Measurements from ENCODE around the gene CDC42BPA.

Gene CDC42BPA

GRCh38 chr1:227071895-227072587 lies 246.3 kb downstream of the CDC42BPA start:
- H3K27me3 Mint-ChIP-seq: peaks cover 14% of the 10 kb centered on the region
- H3K9me3 Mint-ChIP-seq: no peaks in the 10 kb centered on the region
- H3K27ac Mint-ChIP-seq: no peak overlapping the region
- no peak overlapping the region for H3K4me3 Mint-ChIP-seq
- H3K36me3 Mint-ChIP-seq: no peaks in the 10 kb centered on the region
- no peaks in the 10 kb centered on the region for H3K4me1 Mint-ChIP-seq
- no peak for ATAC-seq

GRCh38 chr1:227070638-227071285 lies 247.5 kb downstream of the CDC42BPA start:
- no peaks in the 10 kb centered on the region for H3K4me1 Mint-ChIP-seq
- H3K36me3 Mint-ChIP-seq: no peaks in the 10 kb centered on the region
- peaks cover 2% of the 10 kb centered on the region for H3K27me3 Mint-ChIP-seq
- H3K9me3 Mint-ChIP-seq: no peaks in the 10 kb centered on the region
- H3K27ac Mint-ChIP-seq: no peak overlapping the region
- no peak for ATAC-seq
- H3K4me3 Mint-ChIP-seq: no peak overlapping the region

- H3K4me1 Mint-ChIP-seq: no peaks in the 10 kb centered on the region
- no peaks in the 10 kb centered on the region for H3K27me3 Mint-ChIP-seq
- H3K9me3 Mint-ChIP-seq: no peaks in the 10 kb centered on the region
- no peak overlapping the region for H3K4me3 Mint-ChIP-seq
- no peak for ATAC-seq
- no peaks in the 10 kb centered on the region for H3K36me3 Mint-ChIP-seq
- no peak overlapping the region for H3K27ac Mint-ChIP-seq
These were observed 248.8 kb downstream of the CDC42BPA start for GRCh38 chr1:227069490-227069889.

GRCh38 chr1:227068883-227069282 lies 249.4 kb downstream of the CDC42BPA start:
- H3K9me3 Mint-ChIP-seq: no peaks in the 10 kb centered on the region
- H3K27me3 Mint-ChIP-seq: no peaks in the 10 kb centered on the region
- no peak overlapping the region for H3K4me3 Mint-ChIP-seq
- no peak overlapping the region for H3K27ac Mint-ChIP-seq
- no peaks in the 10 kb centered on the region for H3K36me3 Mint-ChIP-seq
- no peak for ATAC-seq
- H3K4me1 Mint-ChIP-seq: no peaks in the 10 kb centered on the region

GRCh38 chr1:227066999-227067398 lies 251.3 kb downstream of the CDC42BPA start:
- H3K9me3 Mint-ChIP-seq: no peaks in the 10 kb centered on the region

GRCh38 chr1:227065311-227065710 lies 253.0 kb downstream of the CDC42BPA start:
- no peak for ATAC-seq
- Mint-ChIP-seq H3K4me1 (no peaks in the 10 kb centered on the region), H3K9me3 (peaks cover 2% of the 10 kb centered on the region), H3K4me3 (no peak overlapping the region), H3K27me3 (peaks cover 21% of the 10 kb centered on the region), H3K27ac (no peak overlapping the region), H3K36me3 (no peaks in the 10 kb centered on the region)

More at GRCh38 chr1:227066999-227067398, 251.3 kb downstream of the CDC42BPA start:
- Mint-ChIP-seq H3K36me3 (no peaks in the 10 kb centered on the region), H3K27ac (no peak overlapping the region), H3K4me3 (no peak overlapping the region), H3K27me3 (peaks cover 4% of the 10 kb centered on the region), H3K4me1 (no peaks in the 10 kb centered on the region)
- no peak for ATAC-seq

- Mint-ChIP-seq H3K36me3 (no peaks in the 10 kb centered on the region), H3K4me3 (no peak overlapping the region), H3K27me3 (peaks cover 21% of the 10 kb centered on the region), H3K4me1 (no peaks in the 10 kb centered on the region), H3K27ac (no peak overlapping the region), H3K9me3 (peaks cover 7% of the 10 kb centered on the region)
- ATAC-seq: no peak
These were observed 256.0 kb downstream of the CDC42BPA start for GRCh38 chr1:227062306-227062705.

- Mint-ChIP-seq H3K36me3 (no peaks in the 10 kb centered on the region), H3K27ac (no peak overlapping the region), H3K4me1 (no peaks in the 10 kb centered on the region), H3K27me3 (peaks cover 21% of the 10 kb centered on the region), H3K9me3 (peaks cover 7% of the 10 kb centered on the region), H3K4me3 (no peak overlapping the region)
- ATAC-seq: no peak
These were observed 259.2 kb downstream of the CDC42BPA start for GRCh38 chr1:227059076-227059475.

GRCh38 chr1:227058321-227058751 lies 260.0 kb downstream of the CDC42BPA start:
- H3K27me3 Mint-ChIP-seq: peaks cover 21% of the 10 kb centered on the region
- H3K4me3 Mint-ChIP-seq: no peak overlapping the region
- peaks cover 7% of the 10 kb centered on the region for H3K9me3 Mint-ChIP-seq
- H3K4me1 Mint-ChIP-seq: no peaks in the 10 kb centered on the region
- no peak for ATAC-seq
- no peaks in the 10 kb centered on the region for H3K36me3 Mint-ChIP-seq
- H3K27ac Mint-ChIP-seq: no peak overlapping the region

GRCh38 chr1:227049253-227049652 lies 269.0 kb downstream of the CDC42BPA start:
- H3K27me3 Mint-ChIP-seq: peaks cover 53% of the 10 kb centered on the region
- peaks cover 5% of the 10 kb centered on the region for H3K4me1 Mint-ChIP-seq
- no peak for ATAC-seq
- H3K4me3 Mint-ChIP-seq: no peak overlapping the region
- H3K36me3 Mint-ChIP-seq: no peaks in the 10 kb centered on the region
- no peak overlapping the region for H3K27ac Mint-ChIP-seq
- peaks cover 5% of the 10 kb centered on the region for H3K9me3 Mint-ChIP-seq

- Mint-ChIP-seq H3K36me3 (no peaks in the 10 kb centered on the region), H3K4me3 (no peak overlapping the region)
- ATAC-seq: no peak
These were observed 274.5 kb downstream of the CDC42BPA start for GRCh38 chr1:227043755-227044154.

GRCh38 chr1:227042292-227042691 lies 276.0 kb downstream of the CDC42BPA start:
- Mint-ChIP-seq H3K27me3 (peaks cover 39% of the 10 kb centered on the region), H3K36me3 (no peaks in the 10 kb centered on the region), H3K4me3 (no peak overlapping the region), H3K9me3 (peaks cover 8% of the 10 kb centered on the region), H3K27ac (no peak overlapping the region), H3K4me1 (peaks cover 5% of the 10 kb centered on the region)
- ATAC-seq: no peak

More at GRCh38 chr1:227043755-227044154, 274.5 kb downstream of the CDC42BPA start:
- Mint-ChIP-seq H3K27me3 (peaks cover 45% of the 10 kb centered on the region), H3K27ac (no peak overlapping the region), H3K4me1 (peaks cover 5% of the 10 kb centered on the region), H3K9me3 (peaks cover 3% of the 10 kb centered on the region)

GRCh38 chr1:227038401-227038800 lies 279.9 kb downstream of the CDC42BPA start:
- Mint-ChIP-seq H3K27me3 (peaks cover 8% of the 10 kb centered on the region), H3K36me3 (no peaks in the 10 kb centered on the region), H3K4me3 (no peak overlapping the region), H3K4me1 (peaks cover 7% of the 10 kb centered on the region), H3K27ac (no peak overlapping the region), H3K9me3 (peaks cover 5% of the 10 kb centered on the region)
- no peak for ATAC-seq

GRCh38 chr1:227037121-227037520 lies 281.2 kb downstream of the CDC42BPA start:
- Mint-ChIP-seq H3K36me3 (no peaks in the 10 kb centered on the region), H3K4me3 (no peak overlapping the region), H3K4me1 (peaks cover 7% of the 10 kb centered on the region), H3K9me3 (peaks cover 5% of the 10 kb centered on the region), H3K27me3 (peaks cover under 1% of the 10 kb centered on the region), H3K27ac (no peak overlapping the region)
- ATAC-seq: no peak

- Mint-ChIP-seq H3K27ac (no peak overlapping the region), H3K27me3 (no peaks in the 10 kb centered on the region), H3K9me3 (peaks cover 5% of the 10 kb centered on the region), H3K36me3 (no peaks in the 10 kb centered on the region), H3K4me1 (peaks cover 7% of the 10 kb centered on the region), H3K4me3 (no peak overlapping the region)
- no peak for ATAC-seq
These were observed 283.0 kb downstream of the CDC42BPA start for GRCh38 chr1:227035316-227035715.

GRCh38 chr1:227033880-227034279 lies 284.4 kb downstream of the CDC42BPA start:
- H3K4me1 Mint-ChIP-seq: peaks cover 7% of the 10 kb centered on the region
- H3K27me3 Mint-ChIP-seq: no peaks in the 10 kb centered on the region
- H3K9me3 Mint-ChIP-seq: peaks cover 5% of the 10 kb centered on the region
- H3K27ac Mint-ChIP-seq: no peak overlapping the region
- no peak overlapping the region for H3K4me3 Mint-ChIP-seq
- H3K36me3 Mint-ChIP-seq: no peaks in the 10 kb centered on the region
- ATAC-seq: no peak

Data from stimulated activated memory B cell treated with anti-CD40 and anti-IgM and Interleukin-4, amounts not matched to agents 10 μg/mL and 1 μg/mL and 100 μg/mL, for 72 hours (primary cell).